Measurements from ENCODE around the gene DYNC2LI1.

The DYNC2LI1 gene

DNA sequence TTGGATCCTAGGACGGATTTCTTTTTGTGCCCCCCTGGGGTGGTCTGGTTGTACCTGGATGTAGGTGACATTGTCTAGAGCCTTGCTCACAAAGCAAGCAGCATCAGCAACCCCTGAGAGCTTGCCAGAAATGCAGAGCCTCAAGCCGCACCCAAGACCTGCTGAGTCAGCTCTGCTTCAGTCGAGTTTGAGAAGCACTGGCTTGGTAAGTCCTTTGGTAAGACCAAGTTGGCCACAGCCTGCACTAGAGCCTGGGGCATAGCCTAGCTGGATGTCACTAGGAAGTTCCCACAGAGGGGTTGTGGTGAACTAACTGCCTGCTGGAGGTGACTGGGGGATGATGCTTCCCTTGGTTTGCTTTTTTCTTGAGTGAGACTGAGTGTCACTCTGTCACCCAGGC is 58.6 kb downstream of the DYNC2LI1 start:
- Histone ChIP-seq H2AFZ (ENCODE audit: low read depth, low read length, severe bottlenecking) (no peak overlapping the region), H3K27me3 (ENCODE audit: low read length) (no peaks in the 10 kb centered on the region; the same call in 1 of the 2 replicates), H3F3A (ENCODE audit: insufficient read depth) (no peaks in the 10 kb centered on the region), H3K9me3 (ENCODE audit: insufficient read depth, low read length) (no peaks in the 10 kb centered on the region), H3K9me2 (replicated peaks; ENCODE audit: insufficient read depth, low read length) (no peaks in the 10 kb centered on the region), H3K4me2 (ENCODE audit: low read depth, low read length, poor library complexity, severe bottlenecking) (no peak overlapping the region), H3K4me3 (ENCODE audit: insufficient read depth, low read length, poor library complexity, severe bottlenecking) (no peak overlapping the region), H3K36me3 (ENCODE audit: low read length) (no peaks in the 10 kb centered on the region), H4K20me1 (ENCODE audit: low read depth, low read length) (no peaks in the 10 kb centered on the region), H3K9ac (ENCODE audit: low read length) (no peak overlapping the region), H3K79me2 (ENCODE audit: insufficient read depth, low read length) (no peaks in the 10 kb centered on the region), H3K27ac (ENCODE audit: low read depth, low read length) (no peak overlapping the region)
- no peak for TF ChIP-seq EZH2phosphoT487 (conservative IDR thresholded peaks at IDR 0.05; ENCODE audit: low read length)

GRCh38 chr2:43837033-43837432 is 63.2 kb downstream of the DYNC2LI1 start:
- Histone ChIP-seq H3K9ac (ENCODE audit: low read length) (no peak overlapping the region), H3K9me2 (replicated peaks; ENCODE audit: insufficient read depth, low read length) (no peaks in the 10 kb centered on the region), H3K79me2 (ENCODE audit: insufficient read depth, low read length) (no peaks in the 10 kb centered on the region), H3K36me3 (ENCODE audit: low read length) (no peaks in the 10 kb centered on the region), H3K27ac (ENCODE audit: low read depth, low read length) (no peak overlapping the region), H3K27me3 (ENCODE audit: low read length) (no peaks in the 10 kb centered on the region), H3K4me3 (ENCODE audit: insufficient read depth, low read length, poor library complexity, severe bottlenecking) (no peak overlapping the region), H3K4me2 (ENCODE audit: low read depth, low read length, poor library complexity, severe bottlenecking) (no peak overlapping the region), H2AFZ (ENCODE audit: low read depth, low read length, severe bottlenecking) (no peak overlapping the region), H3F3A (ENCODE audit: insufficient read depth) (no peaks in the 10 kb centered on the region), H4K20me1 (ENCODE audit: low read depth, low read length) (no peaks in the 10 kb centered on the region), H3K9me3 (ENCODE audit: insufficient read depth, low read length) (no peaks in the 10 kb centered on the region)
- TF ChIP-seq EZH2phosphoT487 (conservative IDR thresholded peaks at IDR 0.05; ENCODE audit: low read length) (no peak), CTCF (IDR thresholded peaks at IDR 0.05; ENCODE audit: insufficient read depth, low read length, poor library complexity, severe bottlenecking) (no peak)

DNA sequence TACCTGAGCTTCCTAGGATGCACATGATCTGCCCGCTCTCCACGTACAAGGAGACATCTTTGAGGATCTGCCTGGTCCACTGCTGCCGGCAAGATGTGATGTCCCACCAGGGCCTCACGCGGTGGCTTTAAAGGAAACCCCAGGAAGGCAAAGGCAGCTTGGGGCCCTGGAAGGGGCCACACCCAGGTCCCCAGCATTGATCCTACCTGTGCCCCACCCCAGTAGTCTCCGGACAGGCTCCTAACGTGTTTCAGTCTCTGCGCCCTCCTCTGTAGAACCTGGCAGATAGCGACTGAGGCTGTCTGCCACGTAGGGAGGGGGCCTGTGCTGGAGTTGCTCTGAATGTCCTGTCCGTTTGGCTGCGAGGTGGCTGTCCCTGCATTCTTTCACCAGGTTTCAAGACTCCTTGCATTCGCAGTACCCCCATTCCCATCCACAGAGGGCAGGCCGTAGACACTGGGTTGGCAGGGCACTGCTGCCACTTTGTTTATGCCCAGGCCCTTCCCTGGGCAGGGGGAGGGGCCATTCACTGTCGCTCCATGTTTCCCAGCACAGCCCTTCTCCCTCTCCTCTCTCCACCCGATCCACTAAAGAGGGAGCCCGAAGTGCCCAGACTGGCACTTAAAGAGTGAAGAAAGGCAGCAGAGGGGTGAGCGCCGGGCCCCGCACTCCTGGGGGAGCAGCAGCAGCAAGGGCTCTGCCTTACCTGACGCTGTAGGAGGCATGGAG is 64.2 kb downstream of the DYNC2LI1 start:
- Histone ChIP-seq H3K4me3 (ENCODE audit: insufficient read depth, low read length, poor library complexity, severe bottlenecking) (no peak overlapping the region), H2AFZ (ENCODE audit: low read depth, low read length, severe bottlenecking) (no peak overlapping the region), H3K9ac (ENCODE audit: low read length) (no peak overlapping the region), H4K20me1 (ENCODE audit: low read depth, low read length) (no peaks in the 10 kb centered on the region), H3K9me3 (ENCODE audit: insufficient read depth, low read length) (no peaks in the 10 kb centered on the region), H3K9me2 (replicated peaks; ENCODE audit: insufficient read depth, low read length) (no peaks in the 10 kb centered on the region), H3F3A (ENCODE audit: insufficient read depth) (no peaks in the 10 kb centered on the region), H3K27me3 (ENCODE audit: low read length) (no peaks in the 10 kb centered on the region), H3K27ac (ENCODE audit: low read depth, low read length) (no peak overlapping the region), H3K36me3 (ENCODE audit: low read length) (no peaks in the 10 kb centered on the region), H3K79me2 (ENCODE audit: insufficient read depth, low read length) (no peaks in the 10 kb centered on the region), H3K4me2 (ENCODE audit: low read depth, low read length, poor library complexity, severe bottlenecking) (no peak overlapping the region)
- TF ChIP-seq CTCF (IDR thresholded peaks at IDR 0.05; ENCODE audit: insufficient read depth, low read length, poor library complexity, severe bottlenecking), result no peak
- TF ChIP-seq EZH2phosphoT487 (conservative IDR thresholded peaks at IDR 0.05; ENCODE audit: low read length), result no peak

DNA sequence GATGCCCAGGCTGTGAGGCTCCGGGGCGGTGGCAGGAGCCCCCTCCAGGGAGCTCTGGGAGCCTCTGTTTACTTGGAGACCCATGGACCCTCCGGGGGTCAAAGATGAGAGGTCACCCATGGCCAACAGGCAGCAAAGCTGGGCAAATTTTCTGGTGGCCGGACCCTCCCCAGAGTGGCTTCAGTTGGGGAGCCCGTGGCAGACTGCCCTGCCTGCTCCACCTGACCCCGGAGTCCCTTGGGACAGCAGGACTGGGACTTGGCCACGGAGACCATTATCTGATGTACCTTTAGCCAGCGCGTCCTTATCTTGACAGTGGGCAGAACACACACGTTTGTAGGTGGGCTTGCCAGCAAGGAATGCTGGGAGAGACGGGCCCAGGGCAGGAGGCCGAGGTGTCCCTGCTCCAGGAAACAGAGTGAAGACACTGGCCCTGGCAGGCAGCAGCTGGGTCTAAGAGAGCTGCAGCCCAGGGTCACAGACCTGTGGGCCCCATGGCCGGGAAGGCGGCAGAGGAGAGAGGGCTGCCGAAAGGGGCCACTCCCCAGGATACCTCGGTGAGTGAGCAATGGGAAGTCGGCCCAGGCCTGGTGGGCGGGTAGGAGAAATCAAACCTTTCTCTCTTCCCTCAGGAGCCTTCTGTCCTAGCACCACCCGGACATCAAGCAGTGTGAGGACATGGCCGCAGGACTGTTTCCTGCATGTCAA is 64.9 kb downstream of the DYNC2LI1 start, which contains the start of the genes ABCG5 and ABCG8:
ABCG5 (minus strand) TSS at position 280 of the 708 bp plus-strand sequence; CDS start at position 120, 160 bp downstream.
ABCG8 (plus strand) TSS at position 412 of the 708 bp plus-strand sequence; CDS start at position 495, 83 bp downstream.
- H3K79me2 ChIP-seq (ENCODE audit: insufficient read depth, low read length), result no peaks in the 10 kb centered on the region
- TF ChIP-seq CTCF (IDR thresholded peaks at IDR 0.05; ENCODE audit: insufficient read depth, low read length, poor library complexity, severe bottlenecking), result no peak
- TF ChIP-seq EZH2phosphoT487 (conservative IDR thresholded peaks at IDR 0.05; ENCODE audit: low read length), result no peak
- H3K9me3 ChIP-seq (ENCODE audit: insufficient read depth, low read length), result no peaks in the 10 kb centered on the region
- no peaks in the 10 kb centered on the region for H3F3A ChIP-seq (ENCODE audit: insufficient read depth)
- no peak within 1 kb of the TSS for H3K4me3 ChIP-seq (ENCODE audit: insufficient read depth, low read length, poor library complexity, severe bottlenecking)
- H3K4me2 ChIP-seq (ENCODE audit: low read depth, low read length, poor library complexity, severe bottlenecking), result no peak within 1 kb of the TSS
- H4K20me1 ChIP-seq (ENCODE audit: low read depth, low read length), result no peaks in the 10 kb centered on the region
- H3K9me2 ChIP-seq (replicated peaks; ENCODE audit: insufficient read depth, low read length), result no peaks in the 10 kb centered on the region
- H3K36me3 ChIP-seq (ENCODE audit: low read length), result no peaks in the 10 kb centered on the region
- H3K9ac ChIP-seq (ENCODE audit: low read length), result no peak within 1 kb of the TSS
- H2AFZ ChIP-seq (ENCODE audit: low read depth, low read length, severe bottlenecking), result no peak within 1 kb of the TSS
- H3K27me3 ChIP-seq (ENCODE audit: low read length), result no peaks in the 10 kb centered on the region
- H3K27ac ChIP-seq (ENCODE audit: low read depth, low read length), result no peak within 1 kb of the TSS

Measured in SU-DHL-6 (cell line).